ENCODE measurements around the gene NCAM2.
A peak's percentile ranks its signal among the peaks of the same experiment; 100 is the strongest.

The NCAM2 gene

GRCh38 chr21:21029164-21029563, 31.0 kb downstream of the NCAM2 start:
- peak; percentile 71 for DNase-seq

GRCh38 chr21:21030311-21030710, 32.1 kb downstream of the NCAM2 start:
- no peak for DNase-seq

DNA sequence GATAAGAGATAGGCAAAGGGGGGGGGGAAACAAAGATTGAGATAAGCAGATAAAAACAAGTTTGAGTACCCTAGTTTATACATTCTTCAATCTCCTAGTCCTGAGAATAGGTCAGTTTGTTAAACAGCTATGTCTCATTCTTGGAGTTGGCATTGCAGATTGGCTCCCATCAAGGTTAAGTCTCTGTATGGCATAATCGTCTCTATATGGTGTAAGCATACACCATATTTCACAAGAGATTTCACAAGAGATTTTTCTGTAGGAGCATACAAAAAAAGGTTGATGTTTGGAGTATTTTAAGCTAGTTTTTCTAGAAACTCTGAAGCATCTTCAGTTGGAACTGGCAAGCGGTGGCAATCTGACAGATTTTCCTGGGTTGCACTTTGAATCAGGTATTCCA, 35.8 kb downstream of the NCAM2 start:
- no peak for DNase-seq

GRCh38 chr21:21039624-21040170, 41.5 kb downstream of the NCAM2 start:
- DNase-seq = no peak

DNA sequence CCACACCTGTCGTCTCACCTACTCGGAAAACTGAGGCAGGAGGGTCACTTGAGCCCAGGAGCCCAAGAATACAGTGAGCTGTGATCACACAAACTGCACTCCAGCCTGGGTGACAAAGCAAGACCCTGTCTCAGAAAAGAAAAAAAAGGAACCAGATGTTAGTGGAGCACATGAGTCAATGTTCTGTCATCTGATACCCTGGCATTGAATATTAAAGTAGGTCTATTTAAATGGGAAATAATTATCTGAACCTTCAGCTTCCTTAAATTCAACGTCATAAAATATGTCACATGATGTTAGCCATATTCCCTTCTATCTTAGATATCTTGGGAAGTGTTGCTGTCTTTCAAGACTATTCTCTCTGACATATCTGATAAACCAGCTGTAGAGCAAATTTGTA, 47.3 kb downstream of the NCAM2 start:
- no peak for DNase-seq

DNA sequence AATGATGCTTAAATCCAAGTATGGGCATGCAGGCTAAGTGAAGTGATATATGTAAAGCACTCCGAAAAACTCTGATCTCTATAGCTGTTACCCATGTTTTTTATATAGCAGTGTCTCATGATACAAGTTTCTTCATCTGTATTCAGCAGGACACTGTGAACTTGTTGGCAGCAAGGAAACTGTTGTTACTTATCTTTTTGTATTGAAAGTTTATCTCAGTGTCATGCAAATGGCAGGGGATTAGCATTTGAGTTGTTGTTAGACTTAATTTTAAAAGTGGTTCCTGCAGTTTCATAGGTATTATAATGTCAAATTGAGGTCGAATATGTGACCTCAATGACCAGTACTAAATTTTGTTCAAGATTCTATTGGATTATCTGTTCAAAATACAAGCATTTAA, 47.9 kb downstream of the NCAM2 start:
- no peak for DNase-seq

DNA sequence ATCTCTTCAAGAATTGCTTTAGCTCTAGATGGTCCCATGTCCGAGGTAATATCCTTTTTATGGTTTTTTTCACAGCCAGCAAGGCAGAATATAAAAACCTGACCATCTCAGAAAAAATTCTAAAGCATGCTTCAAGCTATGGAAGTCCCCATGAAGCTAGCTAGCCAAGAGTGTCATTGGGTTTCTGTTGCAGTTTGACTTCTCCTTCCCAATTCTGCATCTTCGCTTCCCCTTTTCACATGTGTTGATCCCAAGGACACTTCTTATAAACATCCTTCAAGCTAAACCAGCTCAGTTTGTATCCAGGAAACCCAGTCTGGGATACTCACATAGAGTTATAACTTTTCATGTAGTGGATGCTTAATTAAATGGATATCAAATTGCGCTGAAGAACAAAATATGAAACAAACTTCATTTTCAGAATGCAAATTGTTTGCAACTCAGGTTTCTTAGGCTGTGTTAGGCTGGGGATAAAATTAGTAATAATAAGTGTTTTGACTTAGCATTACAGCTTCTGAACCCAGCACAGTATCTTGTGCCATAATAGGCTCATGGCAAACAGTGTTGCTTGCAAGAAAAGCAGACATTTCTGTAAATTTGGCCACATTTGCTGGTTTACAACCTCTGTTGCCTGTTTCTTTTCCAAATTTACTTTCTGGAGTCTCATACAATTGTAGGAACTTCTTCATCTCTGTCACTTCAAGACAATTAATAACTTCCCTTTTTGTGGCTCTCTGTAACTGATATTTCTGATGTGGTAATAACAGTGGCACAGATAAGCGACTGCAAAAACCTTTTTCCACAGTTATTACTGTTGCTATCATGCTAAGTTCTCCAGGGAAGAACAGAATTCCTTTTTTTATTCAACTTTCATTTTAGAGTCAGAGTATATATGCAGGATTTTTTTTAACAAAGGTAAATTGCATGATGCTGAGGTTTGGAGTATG, 53.2 kb downstream of the NCAM2 start:
- no peak for DNase-seq

DNA sequence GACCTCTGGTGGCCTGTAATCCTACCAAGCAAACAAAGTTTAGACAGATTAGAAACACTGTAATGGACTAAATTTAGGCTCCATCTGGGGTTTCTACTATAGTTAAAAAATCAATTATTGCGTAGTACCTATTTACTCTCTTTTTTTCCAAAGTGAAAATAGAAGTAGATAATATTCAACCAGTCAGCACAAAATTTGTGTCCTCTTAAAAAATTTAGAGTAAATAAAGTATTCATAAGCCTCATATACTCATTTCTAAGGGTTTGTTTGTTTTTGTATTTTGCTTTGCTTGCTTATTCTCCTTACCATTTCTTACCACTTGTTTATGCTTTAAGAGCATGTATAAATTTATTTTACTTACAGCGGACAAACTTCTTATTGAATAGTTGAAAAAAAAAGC, 54.5 kb downstream of the NCAM2 start:
- no peak for DNase-seq

DNA sequence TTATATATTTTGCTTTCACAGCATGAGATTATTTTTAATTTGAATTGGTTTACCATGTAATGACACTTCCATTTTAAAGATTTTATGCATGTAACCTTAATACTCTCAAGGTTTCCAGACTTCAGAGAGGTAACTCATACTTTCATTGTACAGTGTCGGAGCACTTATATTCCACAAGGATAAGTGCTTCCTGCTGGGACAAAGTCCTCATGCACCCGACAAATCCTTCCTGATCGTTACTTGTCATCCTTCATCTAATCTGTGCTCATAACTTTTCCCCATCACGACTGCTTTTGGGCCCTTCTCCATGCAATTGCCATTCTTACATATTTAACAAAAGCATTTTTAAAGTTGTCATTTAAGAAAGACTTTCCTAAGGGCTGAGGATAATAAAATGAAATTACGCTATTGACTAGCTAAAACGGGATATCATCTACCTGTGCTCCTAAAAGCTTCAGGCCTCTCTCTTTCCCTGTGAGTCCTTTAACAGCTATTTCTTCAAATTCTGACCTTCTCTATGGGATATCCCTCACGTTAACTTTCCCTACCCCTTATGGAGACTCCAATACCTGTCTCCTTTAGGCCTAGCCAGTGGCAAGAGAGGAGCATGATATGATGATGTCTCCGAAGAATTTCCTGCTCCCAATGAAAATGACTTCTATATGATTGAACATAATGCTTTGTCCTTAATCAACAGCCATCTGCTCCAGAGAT, 59.3 kb downstream of the NCAM2 start:
- no peak for DNase-seq

- no peak for DNase-seq
Observed at GRCh38 chr21:21063828-21064227, 65.6 kb downstream of the NCAM2 start.

DNA sequence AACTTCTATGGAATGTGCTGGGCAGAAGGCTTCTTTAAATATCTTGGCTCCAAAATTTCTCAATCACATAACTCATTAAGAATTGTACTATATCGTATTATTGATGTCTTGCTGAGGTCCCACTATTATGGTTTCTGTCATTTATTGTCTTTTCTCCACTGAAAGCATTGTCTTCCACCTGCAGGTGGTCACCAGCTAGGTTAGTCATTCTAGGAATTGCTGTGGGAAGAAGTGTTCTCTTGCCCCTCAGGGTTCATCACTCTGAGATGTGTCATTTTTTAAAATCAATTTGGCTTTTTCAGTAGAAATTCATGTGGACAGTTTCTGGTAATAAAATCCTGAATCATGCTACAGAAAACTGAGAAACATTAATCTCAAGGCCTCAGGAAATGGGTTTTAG, 66.1 kb downstream of the NCAM2 start:
- DNase-seq = no peak

- no peak for DNase-seq
Observed at GRCh38 chr21:21067375-21067774, 69.2 kb downstream of the NCAM2 start.

DNA sequence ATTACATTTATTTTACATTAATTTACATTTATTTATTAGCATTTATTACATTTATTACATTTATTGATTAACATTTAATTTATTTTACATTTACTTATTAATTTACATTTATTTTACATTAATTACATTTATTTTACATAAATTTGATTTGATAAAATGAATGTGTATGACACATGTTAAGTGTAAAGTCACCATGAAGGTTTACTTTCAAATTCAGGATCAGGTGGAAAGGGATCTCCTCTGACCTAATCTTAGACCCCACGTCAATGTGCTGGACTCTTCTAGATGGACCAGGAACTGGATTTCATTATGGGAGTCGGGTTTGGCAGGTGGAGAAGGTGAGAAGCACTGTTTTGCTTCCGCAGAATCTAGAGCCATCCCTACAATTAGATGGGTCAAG, 76.1 kb downstream of the NCAM2 start:
- no peak for DNase-seq

DNA sequence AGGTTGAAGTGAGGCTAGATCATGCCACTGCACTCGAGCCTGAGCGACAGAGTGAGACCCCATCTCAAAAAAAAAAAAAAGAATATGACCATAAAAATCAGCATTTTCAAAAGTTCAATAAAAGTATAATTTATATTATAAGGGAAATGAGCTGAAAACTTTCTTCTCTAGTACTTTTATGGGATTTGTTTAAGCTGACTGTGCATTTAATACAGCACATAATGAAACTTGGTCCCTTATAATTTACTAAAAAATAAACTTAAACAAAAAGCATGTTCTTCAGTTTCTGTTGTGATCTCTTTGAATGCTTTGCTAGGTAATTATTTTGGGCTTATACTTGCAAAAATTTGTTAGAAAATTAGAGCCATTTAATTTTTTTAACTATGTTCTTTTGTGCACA, 77.8 kb downstream of the NCAM2 start:
- DNase-seq = no peak

- no peak for DNase-seq
Observed at GRCh38 chr21:21076491-21076890, 78.3 kb downstream of the NCAM2 start.

DNA sequence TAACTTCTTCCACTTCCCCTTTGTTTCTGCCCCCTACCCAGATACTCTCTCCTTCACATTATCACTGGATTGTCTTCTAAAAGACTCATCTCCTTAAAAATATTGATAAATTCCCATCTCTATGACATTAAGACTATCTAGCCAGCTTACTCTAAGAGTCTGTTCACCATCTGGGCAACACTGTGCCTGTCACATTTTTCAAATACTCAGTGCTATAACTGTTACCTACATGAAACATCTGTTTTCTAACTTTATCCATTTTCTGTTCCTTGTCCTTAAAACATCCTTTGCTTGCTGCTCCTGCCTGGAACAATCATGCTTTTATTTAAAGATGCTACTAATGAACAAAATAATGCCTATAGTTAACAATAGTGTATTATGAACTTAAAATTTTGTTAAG, 81.4 kb downstream of the NCAM2 start:
- DNase-seq = no peak

- no peak for DNase-seq
Observed at GRCh38 chr21:21084179-21084578, 86.0 kb downstream of the NCAM2 start.

DNA sequence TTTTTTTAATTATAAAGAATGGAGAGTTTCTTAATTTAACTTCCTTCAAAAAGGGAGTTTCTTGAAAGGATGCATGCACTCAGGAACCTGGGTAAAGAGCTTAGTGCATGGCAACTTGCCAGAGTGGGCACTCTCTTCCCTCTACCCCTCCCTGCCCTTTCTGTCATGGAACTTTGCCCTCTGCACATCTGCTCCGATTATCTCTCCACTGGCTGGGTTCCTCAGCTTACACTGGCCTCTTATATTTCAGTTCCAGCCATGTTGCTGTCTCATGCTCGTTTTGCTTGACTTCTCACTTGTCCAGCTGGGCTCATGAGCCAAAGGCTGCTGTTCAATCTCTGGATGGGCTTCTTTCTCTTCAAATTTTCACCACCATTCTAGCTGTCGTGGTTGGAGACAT, 87.0 kb downstream of the NCAM2 start:
- DNase-seq = no peak

DNA sequence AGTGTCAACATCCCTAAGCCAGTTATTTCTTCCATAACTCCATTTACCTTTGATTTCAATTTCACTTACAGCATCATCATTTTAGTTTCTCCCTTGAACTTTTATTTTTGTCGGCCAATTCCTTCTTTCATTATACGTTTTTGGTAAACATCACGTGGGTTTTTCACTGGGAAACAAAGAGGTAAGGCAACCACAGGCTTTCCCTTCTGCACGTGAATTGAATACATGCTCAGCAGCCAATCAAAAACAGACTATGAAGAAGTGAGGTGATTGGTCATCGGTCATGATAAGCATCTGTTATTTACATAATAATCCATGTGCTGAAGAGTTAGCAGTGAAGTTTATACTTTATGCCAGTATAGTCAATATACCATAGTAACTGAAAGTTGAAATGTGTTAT, 98.7 kb downstream of the NCAM2 start:
- no peak for DNase-seq

DNA sequence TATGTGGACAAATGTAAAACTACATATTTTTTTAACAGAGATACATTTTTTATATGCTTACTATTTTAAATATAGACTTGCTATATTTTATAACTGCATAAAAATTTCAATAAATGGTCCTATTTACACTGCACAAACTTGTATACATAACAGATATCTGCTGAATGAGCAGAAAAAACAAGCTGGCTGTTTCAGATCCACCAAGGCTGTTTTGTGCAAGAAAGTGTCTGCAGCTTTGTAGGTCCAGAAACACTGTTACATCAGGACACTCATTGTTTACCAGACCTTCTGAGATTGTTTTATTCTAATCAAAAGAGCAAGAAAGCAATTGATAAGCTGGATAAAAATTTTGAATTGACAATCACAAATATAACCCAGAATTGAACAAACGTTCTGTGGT, 99.3 kb downstream of the NCAM2 start:
- DNase-seq = no peak

DNA sequence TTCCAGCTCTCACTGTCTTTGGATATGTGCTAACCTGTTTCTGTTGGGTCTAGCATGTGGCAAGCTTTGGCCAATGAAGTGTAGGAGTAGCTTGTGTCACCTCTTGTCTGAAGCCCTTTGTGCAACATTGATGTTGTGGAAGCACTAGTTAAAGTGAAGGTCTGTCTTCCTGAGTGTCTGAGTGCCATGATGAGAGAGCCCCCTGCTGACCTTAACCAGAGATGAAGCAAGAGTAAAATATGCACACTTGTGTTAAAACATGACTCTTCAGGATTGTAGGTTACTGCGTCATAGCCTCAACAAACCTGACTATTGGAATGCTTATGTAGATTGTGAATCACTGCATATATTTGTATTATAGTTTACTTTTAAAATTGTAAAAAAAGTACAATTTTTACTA, 103.7 kb downstream of the NCAM2 start:
- DNase-seq = peak; percentile 53

- DNase-seq = no peak
Observed at GRCh38 chr21:21102896-21103295, 104.7 kb downstream of the NCAM2 start.

DNA sequence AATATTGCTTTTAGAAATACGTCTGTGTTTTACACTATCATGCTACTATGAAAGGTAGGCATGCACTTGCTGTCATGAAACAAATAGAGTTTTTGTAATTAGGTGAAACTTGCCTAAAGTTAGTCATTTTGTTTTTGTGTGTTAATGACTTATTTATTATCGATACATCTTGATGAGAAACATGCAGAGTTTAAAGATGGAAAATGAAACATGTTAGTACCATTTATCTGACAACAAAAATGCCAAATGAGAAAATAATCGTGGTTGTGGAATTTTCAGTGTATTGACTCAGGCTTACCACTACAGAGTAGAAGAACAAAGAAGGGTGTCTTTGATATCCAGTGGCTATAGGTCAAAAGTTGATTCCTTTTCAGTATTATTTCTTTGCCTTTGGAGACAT, 105.5 kb downstream of the NCAM2 start:
- DNase-seq = no peak

DNA sequence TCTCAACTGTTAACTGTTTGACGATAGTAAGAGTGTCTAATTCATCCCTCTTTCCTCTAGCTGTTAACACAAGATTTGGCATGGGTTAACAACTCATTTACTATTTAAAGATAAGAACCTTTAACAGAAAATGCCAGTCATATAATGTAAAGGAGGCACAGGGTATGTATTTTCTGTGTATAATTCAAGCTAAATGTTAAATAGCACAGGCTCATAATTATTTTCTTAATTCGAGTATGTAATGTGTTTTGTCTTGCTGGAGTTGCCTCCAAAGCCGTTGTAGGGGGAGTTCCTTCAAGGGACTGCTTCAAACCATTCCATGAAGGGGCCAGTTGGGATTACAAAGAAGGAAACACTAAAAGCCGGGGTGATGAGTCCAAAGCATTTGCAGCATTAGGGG, 111.5 kb downstream of the NCAM2 start:
- DNase-seq = no peak

Data from GDM1 (cell line).